Cardiac fibroblast (primary cell): ENCODE results near the gene OVOL2.
"Not testable (repeated sequence)": the region's sequence is repeated elsewhere in the genome, so short reads cannot be mapped to it uniquely, and the experiment has no call there.

Experiments
- DNase-seq, 2 donors: peaks; one replicate each; pipeline versions ENCODE4 v3.0.0 to v3.0.0-alpha.2; 2010; ENCODE audit warnings: low read depth in 2 of 2
- H3K4me3 ChIP-seq, 2 donors: replicated peaks in 1 of 2; 1 replicate in 1 of 2; 2 replicates in 1 of 2; pipeline ENCODE4 v1.5.1; 2011; ENCODE audit warnings: low read depth in 2 of 2, low read length in 2 of 2, mild to moderate bottlenecking in 2 of 2, moderate library complexity in 1 of 2
- CTCF ChIP-seq: IDR thresholded peaks from one replicate; pipeline ENCODE4 v1.5.1; 2011; ENCODE audit warnings: low read depth, mild to moderate bottlenecking, low read length, inconsistent platforms

Gene OVOL2

GRCh38 chr20:18057101-18057993 is at the start of gene OVOL2:
OVOL2 (minus strand) TSS chr20:18057916; CDS start chr20:18057634, 282 bp downstream.
- no peak for DNase-seq
- no peak for TF ChIP-seq CTCF
- H3K4me3 ChIP-seq: no peak within 1 kb of the TSS

GRCh38 chr20:18103497-18103896 is 45.8 kb upstream of the OVOL2 start:
- DNase-seq: no peak
- no peak overlapping the region for H3K4me3 ChIP-seq
- TF ChIP-seq CTCF: no peak

GRCh38 chr20:18101125-18101810 is 43.6 kb upstream of the OVOL2 start:
- no peak for TF ChIP-seq CTCF
- no peak overlapping the region for H3K4me3 ChIP-seq
- no peak for DNase-seq

GRCh38 chr20:18100569-18100968 is 42.9 kb upstream of the OVOL2 start:
- DNase-seq, H3K4me3 ChIP-seq: not testable (repeated sequence)

GRCh38 chr20:18094191-18094590 is 36.5 kb upstream of the OVOL2 start:
- no peak overlapping the region for H3K4me3 ChIP-seq
- no peak for DNase-seq
- TF ChIP-seq CTCF: no peak

GRCh38 chr20:18093388-18093787 is 35.7 kb upstream of the OVOL2 start:
- no peak for TF ChIP-seq CTCF
- DNase-seq: no peak
- no peak overlapping the region for H3K4me3 ChIP-seq

- H3K4me3 ChIP-seq: no peak overlapping the region
- no peak for DNase-seq
- no peak for TF ChIP-seq CTCF
These were observed 35.2 kb upstream of the OVOL2 start for GRCh38 chr20:18092890-18093289.
